B cell (primary cell): ENCODE results near the gene DNAAF3.

Experiments
- CTCF ChIP-seq: fragments of 200-600 bp; IDR thresholded peaks from one replicate; pipeline ENCODE4 v1.8.0; 2022; ENCODE audit warnings: antibody characterized with exemption, mild to moderate bottlenecking
- EZH2 ChIP-seq: IDR thresholded peaks from 2 replicates; pipeline ENCODE4 v1.6.1; 2012; ENCODE audit warnings: borderline replicate concordance, low read depth, mild to moderate bottlenecking, moderate library complexity, low read length; ENCODE audit not compliant: insufficient read depth, poor library complexity, severe bottlenecking

DNA sequence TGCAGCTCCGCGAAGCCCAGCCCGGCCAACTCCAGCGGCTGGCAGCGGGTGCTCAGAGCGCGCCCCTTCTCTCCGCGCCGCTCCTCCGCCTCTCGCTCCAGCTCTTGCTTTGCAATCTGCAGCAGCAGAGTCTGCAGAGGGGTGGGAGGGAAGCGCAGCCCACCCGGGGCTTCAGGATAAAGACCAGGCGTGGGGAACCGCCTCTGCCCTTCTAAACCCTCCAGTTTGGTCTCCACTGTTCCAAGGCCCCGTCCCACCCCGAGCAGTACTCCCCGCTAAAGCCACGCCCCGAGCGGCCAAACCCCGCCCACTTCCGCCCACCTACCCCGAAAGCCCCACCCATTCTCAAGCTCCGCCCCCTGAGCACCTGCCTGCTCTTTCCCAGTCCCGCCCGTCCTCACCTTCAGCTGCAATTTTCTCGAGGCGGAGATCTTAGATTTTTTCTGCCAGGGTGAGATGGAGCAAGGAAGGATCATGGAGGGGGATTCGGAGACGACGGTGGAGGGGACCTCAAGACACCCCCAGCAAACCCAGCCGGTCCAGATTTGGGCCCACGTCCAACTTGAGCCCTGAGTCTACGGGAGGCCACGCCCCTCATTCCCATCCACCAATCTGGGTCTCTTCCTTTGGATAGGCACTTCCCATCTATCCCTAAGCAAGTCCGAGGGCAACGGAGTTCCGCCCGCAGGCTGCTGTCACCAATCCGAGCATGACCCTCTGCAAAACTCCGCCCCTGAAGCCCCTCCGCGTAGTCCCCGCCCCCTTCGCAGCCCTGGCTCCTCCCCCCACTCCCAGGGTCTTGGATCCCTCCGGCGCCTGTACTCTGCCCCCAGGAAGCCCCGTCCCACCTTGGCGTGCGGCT is 10.0 kb downstream of the DNAAF3 start:
- TF ChIP-seq CTCF (no peak), EZH2 (no peak)
